Middle frontal gyrus (tissue), 1 donor: Measurements from ENCODE around the gene AP3M1.
"Not testable (repeated sequence)": the region's sequence is repeated elsewhere in the genome, so short reads cannot be mapped to it uniquely, and the experiment has no call there.

ENCODE experiments used
- DNase-seq: peaks from one replicate; pipeline ENCODE4 v3.0.0-alpha.2; 2015; ENCODE audit warnings: low spot score; ENCODE audit errors: extremely low spot score

AP3M1 gene, protein sequence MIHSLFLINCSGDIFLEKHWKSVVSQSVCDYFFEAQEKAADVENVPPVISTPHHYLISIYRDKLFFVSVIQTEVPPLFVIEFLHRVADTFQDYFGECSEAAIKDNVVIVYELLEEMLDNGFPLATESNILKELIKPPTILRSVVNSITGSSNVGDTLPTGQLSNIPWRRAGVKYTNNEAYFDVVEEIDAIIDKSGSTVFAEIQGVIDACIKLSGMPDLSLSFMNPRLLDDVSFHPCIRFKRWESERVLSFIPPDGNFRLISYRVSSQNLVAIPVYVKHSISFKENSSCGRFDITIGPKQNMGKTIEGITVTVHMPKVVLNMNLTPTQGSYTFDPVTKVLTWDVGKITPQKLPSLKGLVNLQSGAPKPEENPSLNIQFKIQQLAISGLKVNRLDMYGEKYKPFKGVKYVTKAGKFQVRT

DNA sequence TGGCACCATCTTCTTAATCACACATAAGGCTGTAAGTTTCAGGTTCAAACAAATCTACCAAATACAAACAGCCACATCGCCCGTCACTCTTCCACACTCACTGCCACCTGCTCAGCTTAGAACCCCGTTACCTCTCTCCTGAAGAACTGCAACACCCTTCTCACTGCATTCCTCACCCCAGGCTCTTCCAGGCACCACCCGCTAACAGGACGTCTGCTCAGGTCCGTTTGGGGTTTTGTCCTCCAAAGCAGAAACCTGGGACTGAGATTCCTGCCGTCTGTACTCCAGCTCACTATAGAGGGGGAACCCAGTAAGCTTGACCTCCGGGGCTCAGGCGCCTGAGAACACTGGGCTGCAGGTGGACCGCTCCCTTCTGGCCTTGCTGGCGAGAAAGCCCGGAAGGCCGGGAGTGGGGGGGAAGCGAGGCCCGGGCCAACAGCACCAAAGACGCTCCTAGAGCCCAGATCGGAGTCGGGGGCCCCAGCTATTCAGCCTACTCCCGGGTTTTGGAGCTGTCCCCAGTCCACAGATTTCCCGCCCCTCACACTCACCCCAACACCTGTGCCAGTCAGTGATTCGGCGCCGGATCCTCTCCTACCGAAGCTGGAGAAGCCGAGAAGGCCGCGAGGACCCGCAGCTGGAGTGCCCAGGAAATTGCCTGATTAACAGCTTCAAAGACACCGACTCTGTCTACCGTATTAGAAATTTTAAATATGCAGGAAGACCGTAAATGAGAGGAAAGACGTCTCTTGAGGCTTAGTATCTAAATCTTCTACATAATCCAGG is at the start of gene AP3M1:
TSS of gene AP3M1 (minus strand) at position 625 of the 786 bp plus-strand sequence. CDS start 12,449 bp downstream, outside the sequence.
- DNase-seq = no peak

DNA sequence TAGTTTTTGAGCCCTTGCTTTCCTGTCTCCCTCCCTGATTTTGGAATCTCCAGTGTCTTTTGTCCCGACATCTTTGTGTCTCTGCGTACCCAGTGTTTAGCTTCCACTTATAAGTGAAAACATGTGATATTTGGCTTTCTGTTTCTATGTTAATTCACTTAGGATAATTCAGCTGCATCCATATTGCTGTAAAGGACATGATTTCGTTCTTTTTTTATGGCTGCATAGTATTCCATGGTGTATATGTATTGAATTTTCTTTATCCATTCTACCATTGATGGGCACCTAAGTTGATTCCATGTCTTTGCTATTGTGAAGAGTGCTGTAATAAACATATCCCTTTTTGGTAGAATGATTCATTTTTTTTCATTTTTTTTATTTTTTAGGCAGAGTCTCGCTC is 48.7 kb upstream of the AP3M1 start:
- no peak for DNase-seq

DNA sequence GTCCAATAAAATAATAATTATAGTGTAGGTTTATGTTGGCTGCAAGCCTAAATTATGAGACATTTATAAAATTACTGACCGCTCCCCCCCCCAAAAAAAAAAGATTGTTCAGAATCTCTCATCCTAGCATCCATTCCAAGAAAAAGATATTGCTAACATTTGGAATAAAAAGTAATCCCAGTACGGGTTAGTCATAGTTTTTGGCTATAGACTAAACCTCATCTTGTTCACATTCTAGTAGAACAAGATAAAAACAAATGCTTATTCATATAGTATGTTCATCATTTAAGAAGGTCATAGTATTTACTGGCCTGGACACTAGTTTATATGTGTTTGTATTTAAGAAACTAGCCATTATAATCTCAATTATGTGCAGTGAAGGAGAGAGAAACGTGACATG is 44.4 kb upstream of the AP3M1 start:
- DNase-seq = no peak

DNA sequence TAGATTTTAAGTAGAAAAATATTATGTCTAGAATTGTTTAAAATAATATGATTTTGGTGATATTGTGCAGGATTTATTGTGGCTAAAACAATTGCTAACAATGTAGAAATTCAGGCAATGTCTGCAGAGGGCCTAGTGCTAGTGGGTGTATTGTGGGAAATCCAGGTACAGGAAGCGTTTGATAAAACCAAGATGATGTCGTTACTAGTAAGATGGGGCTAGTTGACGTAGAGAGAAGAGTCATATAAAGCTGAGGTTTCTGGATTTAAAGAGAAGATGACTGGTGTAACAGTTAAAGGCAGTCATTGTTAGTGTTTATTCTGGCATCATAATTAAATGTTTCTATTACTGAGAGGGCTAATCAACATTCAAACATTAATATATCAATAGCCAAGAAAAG is 43.9 kb upstream of the AP3M1 start:
- DNase-seq = no peak

DNA sequence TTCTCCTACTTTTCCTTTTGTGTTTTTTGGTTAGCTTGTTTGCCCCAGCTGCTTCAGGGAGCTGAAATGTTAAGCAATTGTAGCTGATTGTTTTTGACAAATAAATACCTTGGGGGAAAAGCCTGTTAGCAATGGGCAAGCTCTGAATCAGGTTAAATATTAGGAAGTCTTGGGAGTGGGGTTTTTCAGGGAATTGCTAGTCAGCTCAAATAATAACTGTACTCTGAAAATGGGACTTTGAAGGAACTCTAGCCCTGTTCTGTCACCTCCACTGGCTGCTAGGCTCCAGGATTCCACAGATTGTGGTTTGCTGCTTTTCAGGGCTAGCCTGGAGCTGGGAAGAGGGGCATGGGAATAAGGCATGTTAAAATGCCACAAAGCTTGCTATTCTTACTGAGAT is 39.9 kb upstream of the AP3M1 start:
- DNase-seq = no peak

DNA sequence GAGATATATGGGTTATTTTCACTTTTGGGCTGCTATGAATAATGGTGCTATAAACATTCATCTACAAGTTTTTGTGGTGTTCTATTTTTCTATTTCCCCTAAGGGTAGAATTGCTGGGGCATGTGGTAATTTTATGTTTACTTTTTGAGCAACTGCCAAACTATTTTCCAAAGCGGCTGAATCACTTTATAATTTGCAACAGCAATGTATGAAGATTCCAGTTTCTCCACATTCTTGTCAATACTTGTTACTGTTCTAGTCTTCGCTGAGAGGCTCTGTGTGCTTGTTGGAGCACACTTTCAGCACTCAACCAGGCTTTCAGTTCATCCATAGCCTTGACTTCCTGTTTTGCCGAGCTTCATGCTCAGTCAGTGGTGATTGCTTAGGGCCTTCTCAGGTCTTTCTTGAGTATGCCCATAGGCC is 39.4 kb upstream of the AP3M1 start:
- no peak for DNase-seq

DNA sequence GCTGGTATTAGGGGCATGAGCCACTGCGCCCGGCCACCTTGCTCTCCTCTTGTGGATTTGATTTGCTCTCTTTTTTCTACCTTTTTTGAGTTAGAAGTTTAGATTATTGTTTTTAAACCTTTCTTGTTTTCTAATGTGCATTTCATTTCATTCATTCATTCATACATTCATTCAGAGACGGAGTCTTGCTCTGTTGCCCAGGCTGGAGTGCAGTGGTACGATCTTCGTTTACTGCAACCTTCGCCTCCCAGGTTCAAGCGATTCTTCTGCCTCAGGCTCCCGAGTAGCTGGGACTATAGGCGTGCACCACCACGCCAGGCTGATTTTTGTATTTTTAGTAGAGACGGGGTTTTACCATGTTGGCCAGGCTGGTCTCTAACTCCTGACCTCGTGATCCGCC is 38.0 kb upstream of the AP3M1 start:
- not testable (repeated sequence) for DNase-seq

DNA sequence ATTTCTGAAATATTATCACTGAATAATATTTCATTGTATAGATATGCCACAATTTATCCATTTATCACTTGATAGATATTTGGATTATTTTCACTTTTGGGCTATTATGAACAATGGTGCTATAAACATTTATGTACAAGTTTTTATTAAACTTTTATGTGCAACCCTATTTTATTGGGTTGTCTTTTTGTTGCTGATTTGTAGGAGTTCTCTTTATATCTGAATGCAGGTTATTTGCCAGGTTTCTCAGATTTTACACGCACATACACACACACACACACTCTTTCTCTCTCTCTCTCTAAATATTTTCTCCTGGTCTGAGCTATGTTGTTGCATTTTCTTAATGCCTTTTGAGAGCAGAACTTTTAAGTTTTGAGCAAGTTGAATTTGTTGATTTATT is 36.6 kb upstream of the AP3M1 start:
- no peak for DNase-seq

DNA sequence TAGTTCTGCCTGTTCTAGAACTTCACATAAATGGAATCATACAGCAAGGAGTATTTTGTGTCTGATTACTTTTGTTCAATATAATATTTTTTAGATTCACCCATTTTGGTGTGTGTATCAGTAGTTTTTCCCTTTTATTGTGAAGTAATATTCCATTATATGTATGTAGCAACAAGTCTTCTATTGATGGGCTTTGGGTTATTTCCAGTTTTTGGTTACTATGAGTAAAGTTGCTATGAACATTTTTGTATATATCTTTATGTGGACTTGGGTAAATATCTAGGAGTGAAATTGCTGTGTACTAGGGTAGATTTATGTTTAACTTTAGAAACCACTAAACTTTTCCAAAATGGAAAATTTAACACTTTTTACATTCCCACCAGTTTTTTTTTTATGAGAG is 36.0 kb upstream of the AP3M1 start:
- DNase-seq = no peak

DNA sequence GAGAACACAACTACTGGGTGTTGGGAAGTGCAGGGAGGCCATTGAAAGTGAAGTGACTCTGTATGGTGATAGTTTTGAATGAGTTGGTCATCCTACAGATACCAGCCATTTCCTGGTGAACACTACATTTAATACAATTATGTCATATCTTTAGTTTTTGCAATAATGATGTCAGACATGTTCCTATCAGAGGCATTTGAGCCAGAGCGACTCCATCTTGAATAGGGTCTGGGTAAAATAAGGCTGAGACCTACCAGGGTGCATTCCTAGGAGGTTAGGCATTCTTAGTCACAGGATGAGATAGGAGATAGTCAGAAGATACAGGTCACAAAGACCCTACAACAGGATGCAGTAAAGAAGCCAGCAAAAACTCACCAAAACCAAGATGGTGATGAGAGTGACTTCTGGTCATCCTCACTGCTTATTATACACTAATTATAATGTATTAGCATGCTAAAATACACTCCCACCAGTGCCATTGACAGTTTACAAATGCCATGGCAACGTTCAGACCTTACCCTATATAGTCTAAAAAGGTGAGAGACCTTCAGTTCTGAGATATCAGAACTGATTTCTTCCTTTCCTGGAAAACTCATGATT is 28.6 kb upstream of the AP3M1 start:
- DNase-seq = no peak

DNA sequence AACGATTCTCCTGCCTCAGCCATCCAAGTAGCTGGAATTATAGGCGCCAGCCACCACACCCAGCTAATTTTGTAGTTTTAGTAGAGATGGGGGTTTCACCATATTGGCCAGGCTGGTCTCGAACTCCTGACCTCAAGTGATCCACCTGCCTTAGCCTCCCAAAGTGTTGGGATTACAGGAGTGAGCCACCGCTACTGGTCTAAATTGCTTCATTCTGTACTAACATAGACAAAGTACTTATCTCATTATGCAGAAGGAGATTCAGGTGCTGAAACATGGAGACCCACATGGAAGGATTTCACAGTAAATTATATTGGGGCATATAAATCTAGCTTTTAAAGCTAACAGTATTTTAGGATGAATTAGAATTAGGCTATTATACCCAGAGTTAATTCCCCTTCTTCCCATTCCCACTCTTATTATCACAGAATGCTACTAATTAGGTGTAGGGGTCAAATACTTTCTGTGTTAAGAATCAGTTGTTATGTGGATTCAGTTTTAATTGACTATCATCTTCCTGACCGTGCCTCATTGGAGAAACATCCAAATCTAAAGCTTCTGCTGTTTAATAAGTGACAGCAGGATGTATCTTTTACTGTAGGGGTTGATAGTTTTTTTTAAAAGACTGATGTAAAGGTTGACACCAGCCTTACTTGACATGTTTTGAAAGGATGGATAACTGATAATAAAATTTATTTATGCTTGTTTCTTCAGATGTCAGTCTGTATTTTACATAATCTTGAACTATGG is 27.6 kb upstream of the AP3M1 start:
- no peak for DNase-seq

DNA sequence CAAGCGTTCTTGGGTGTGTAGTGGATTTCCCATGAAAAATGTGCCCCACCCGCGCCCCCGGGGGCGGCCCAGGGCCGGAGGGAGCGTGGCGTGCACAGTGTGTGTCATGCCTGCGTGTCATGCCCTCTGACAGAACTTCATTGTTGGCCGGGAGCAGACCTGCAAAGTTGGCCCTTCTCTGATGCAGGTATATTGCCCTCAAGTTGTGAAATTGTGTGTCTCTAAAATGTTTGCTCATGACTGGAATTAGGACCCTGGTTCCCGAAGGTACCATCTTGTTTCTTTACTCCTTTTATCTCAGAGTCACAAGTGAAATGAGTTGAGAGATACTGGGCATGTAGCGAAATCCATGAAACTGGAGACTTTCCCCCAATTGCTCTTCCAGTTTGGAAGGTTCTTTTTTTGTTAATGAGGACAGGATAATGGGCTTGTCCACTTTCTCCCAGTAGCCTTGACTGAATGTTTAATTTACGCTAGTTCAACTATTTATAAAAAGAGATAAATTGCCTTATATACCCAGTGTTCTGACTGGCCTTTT is 26.6 kb upstream of the AP3M1 start:
- DNase-seq = no peak

DNA sequence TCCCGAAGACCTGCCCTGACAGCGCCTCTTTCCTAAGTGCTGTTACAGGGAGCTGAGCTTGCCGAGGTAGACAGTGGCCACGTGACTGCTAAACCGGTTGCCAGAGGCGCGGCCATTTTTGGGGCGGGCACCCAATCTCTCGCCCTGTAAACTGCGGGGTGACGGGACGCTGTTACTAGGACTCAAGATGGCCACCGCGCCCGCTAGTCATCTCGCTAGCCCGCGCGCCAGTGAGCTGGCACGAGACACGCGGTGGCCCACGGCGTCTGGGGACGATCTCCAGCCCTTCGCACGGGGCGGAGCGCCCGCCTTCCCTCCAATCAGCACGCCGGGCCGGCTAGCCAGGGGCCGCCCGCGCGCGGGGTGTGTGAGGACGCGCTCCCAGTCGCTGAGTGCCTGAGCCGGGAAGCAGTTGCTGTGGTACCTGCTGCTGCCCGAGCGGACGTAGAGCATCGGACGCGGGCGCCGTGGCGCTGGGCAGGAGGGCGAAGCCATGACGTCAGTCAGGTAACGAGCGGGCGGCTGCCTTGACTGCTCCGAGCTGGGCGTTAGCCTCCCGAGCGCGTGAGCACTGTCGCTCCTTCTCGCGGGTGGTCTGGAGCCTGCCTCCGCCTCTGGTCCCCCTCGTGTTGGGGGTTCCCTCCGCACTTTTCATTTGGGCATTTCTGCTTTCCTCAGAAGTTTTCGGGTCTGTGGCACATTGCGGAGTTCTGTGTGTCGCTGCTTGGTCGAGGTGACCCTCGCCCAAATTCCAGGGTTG is 25.9 kb upstream of the AP3M1 start:
- peak; percentile 84 for DNase-seq

DNA sequence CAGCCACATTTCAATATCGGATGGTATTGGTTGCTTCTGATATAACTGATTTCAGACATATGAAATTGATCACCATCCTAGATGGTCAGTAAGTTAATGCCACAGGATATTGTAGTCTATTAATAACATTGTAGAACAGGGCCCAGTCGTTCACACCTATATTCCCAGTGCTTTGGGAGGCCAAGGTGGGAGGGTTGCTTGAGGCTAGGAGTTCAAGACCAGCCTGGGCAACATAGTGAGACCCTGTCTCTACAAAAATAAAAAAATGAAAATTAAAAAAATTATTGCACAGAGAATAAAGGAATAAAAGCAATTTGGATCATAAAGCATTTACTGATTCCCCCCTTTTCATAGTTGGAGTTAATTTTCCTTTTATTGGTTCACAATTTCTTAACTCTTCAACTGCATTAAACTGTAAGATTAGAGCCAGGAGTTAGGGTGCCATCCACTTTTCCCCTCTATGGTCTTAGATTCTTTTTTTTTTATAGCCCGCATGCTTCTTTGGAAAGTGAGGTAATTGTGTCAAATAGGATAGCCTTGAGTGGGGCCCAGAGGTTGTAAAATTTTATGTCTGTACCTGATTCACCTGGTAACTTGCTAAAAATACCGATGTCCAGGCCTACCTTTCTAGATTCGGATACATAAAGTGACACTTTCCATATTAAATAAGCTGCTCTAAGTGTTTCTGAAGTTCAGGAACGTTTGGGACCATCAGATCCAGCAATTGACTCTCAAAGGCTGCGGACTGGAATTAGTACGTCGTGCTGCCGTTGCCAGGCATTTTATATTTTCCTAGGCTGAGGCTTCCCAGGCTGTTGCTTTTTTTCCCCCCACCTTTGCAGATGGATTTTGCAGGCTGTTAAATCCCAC is 25.1 kb upstream of the AP3M1 start:
- no peak for DNase-seq

DNA sequence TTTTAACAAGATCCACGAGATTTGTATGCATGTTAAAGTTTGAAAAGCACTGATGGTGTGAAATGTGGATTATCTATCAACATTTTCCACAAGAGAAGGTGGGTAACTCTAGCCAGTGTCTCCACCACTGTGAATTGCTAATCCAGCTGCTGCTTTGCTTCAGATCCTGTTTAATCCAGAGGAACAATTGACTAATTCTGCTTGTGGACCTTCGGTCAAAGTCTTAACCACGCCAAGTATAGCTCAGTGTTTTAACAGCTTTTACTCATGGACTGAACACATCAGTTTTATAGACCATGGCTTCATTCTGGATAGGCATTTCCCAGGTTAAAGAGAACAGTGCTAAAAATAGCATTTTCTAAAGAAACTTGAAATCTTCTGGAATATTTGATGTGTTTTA is 23.9 kb upstream of the AP3M1 start:
- no peak for DNase-seq

DNA sequence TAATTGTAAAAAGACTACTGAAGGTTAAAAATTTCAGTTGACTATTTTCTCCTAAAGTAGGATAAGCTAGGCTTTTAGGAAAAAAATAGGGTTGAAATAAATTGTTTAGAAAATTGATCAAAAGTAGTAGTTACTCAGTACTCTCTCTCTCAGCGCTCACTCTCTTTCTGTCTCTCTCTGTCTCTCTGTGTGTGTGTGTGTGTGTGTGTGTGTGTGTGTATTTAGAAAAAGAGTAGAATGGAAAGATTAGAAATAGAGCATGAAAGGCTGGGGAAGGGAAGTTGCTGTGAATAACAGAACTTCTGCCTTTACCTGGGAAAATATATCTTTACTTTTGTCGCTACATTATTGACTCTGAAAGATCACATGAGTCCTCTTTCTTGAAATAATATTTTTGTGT is 21.0 kb upstream of the AP3M1 start:
- no peak for DNase-seq

DNA sequence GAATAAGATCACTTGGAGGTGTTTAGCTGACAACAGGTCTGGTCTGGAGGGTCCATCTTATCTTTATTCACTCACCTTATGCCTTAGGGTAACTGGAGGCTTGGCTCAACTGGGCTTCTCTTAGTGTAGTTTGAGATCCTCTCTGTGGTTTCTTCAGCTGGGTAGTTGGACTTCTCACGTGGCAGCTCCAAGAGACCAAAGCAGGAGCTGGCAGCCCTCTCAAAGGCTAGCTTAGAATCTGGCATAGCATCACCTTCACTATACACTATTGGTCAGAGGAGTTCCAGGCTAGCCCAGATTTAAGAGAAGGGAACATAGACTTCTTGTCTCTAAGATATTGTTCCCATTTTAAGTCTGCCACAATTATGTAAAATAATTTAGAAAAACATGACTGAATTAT is 16.8 kb upstream of the AP3M1 start:
- DNase-seq = no peak

DNA sequence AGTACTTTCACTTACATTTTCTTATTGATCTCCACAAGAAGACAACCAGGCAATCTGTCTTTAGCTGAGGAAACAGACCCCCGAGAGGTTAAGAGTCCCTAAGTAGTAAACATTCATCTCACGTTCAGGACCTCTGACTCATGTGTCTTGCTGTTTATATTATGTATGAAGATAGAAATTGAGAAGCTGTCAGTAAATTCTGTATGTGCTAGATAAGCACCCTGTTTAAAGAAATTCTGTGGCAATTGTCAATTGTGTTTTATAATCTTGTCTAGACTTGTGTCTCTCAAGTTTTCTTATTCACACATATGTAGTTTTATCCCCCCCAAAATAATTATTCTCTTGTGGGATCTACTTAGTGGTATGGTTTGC is 14.9 kb upstream of the AP3M1 start:
- DNase-seq = no peak

DNA sequence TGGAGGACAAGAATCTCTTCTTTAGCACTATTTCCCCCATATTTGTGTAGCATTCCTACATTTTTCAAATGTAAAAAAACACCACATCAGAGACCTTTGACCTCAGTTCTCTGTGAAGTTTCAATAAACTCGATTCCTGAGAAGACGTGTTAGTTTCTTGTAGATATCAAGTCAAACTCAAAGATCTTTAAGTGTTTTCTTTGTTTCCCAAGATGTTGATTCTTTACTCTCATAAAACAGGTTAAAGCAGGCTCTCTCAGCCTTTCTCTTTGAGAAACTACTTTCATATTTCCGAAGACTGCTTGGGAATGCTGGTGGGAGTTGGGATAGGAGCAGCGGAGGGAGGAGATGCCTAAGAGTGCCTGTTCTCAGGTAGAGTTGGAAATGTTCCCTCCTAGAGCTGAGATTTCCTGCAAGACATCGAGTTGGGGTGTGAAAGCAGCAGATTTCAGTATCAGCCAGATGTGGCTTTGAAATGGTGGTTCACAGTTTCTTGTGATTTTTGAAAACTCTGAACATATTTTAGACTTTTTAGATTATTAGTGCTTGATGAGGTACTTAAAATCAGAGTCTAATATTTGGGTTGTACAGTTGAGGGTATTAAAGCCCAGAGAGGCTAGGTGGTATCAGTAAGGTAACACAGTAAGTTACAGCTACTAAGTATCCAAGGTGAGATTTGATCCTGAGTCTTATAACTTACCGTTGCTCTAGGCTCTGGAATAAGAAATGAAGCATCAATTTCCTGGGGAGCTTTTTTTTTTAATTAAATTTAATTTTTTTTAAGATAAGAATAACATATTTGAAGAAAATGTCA is 14.3 kb upstream of the AP3M1 start:
- DNase-seq = no peak
